GM12878 (cell line): Measurements from ENCODE around the gene PHF23. TPM values are rescaled to one million over a fixed set of nuclear protein-coding genes. Genes with fewer than 3 reads are reported as not detected.

Experiments used
- ATAC-seq: fragments of 200-7000 bp; cut with Tn5 transposase; 3 replicates; pipeline ENCODE4 v1.9.1; 2020; ENCODE audit warnings: mild to moderate bottlenecking, moderate library complexity
- BruUV-seq: library from RNA; stranded (reverse); fragments of 400-500 nt; replicated peaks from 2 replicates; lab custom pipeline; 2021; lab: Mats Ljungman, UMichigan
- CTCF ChIA-PET: fragments of 300-600 bp; sonication (Branson Sonifier 250); formaldehyde crosslinking; extraction: SDS; loops from one replicate; lab custom pipeline; 2021; ENCODE audit warnings: inconsistent platforms; lab: Yijun Ruan, JAX
- POLR2A ChIA-PET: fragments of 350-600 bp; formaldehyde crosslinking; extraction: SDS; loops from one replicate; lab custom pipeline; 2021; ENCODE audit warnings: inconsistent platforms; lab: Charles Lee
- RAD21 ChIA-PET: fragments of 300-600 bp; sonication (Branson Sonifier 250); formaldehyde crosslinking; loops from one replicate; lab custom pipeline; 2023; ENCODE audit warnings: antibody characterized with exemption; ENCODE audit not compliant: unreplicated experiment; lab: Charles Lee
- SMC1A ChIA-PET: fragments of 300-600 bp; sonication (Branson Sonifier 250); formaldehyde crosslinking; loops from one replicate; lab custom pipeline; 2023; ENCODE audit not compliant: unreplicated experiment, uncharacterized antibody; lab: Charles Lee
- DNase-seq: peaks from one replicate; pipeline ENCODE4 v3.0.0-alpha.2; 2011; ENCODE audit warnings: low read depth, low spot score
- FAIRE-seq: peaks from 3 replicates; lab custom pipeline; 2011; peaks lifted over from hg19 to GRCh38; lab: Jason Lieb, UNC
- H2AFZ ChIP-seq: 2 replicates; pipeline ENCODE4 v1.6.0; 2011; ENCODE audit warnings: low read depth, low read length, control low read depth; ENCODE audit not compliant: control insufficient read depth
- H3K27ac ChIP-seq: 2 replicates; pipeline ENCODE4 v1.5.1; 2011; ENCODE audit warnings: control low read depth; ENCODE audit not compliant: control insufficient read depth, insufficient read depth
- H3K27me3 ChIP-seq, 2 experiments: replicated peaks in 1 of 2; 2 replicates each; pipeline versions ENCODE4 v1.6.0 to v1.6.1; 2011; ENCODE audit warnings: low read length in 1 of 2; ENCODE audit not compliant: control insufficient read depth in 2 of 2, insufficient read depth in 2 of 2
- H3K36me3 ChIP-seq, 2 experiments: 2 replicates each; pipeline ENCODE4 v1.5.1; 2011; ENCODE audit warnings: low read length in 1 of 2; ENCODE audit not compliant: control insufficient read depth in 2 of 2, insufficient read depth in 2 of 2
- H3K4me1 ChIP-seq: 2 replicates; pipeline ENCODE4 v1.6.1; 2011; ENCODE audit warnings: mild to moderate bottlenecking, low read length, moderate library complexity, mixed read lengths; ENCODE audit not compliant: control insufficient read depth, insufficient read depth
- H3K4me2 ChIP-seq: 2 replicates; pipeline ENCODE4 v1.6.0; 2011; ENCODE audit warnings: control low read depth; ENCODE audit not compliant: control insufficient read depth, insufficient read depth
- H3K4me3 ChIP-seq: fragments of 200-600 bp; sonication (generic); 2 replicates; pipeline ENCODE4 v1.5.1; 2016
- H3K79me2 ChIP-seq: 2 replicates; pipeline ENCODE4 v1.6.0; 2011; ENCODE audit warnings: low read length; ENCODE audit not compliant: control insufficient read depth, insufficient read depth
- H3K9ac ChIP-seq: 2 replicates; pipeline ENCODE4 v1.8.0; 2011; ENCODE audit warnings: low read length, control low read depth, mixed read lengths; ENCODE audit not compliant: control insufficient read depth, insufficient read depth
- H3K9me3 ChIP-seq: replicated peaks from 3 replicates; pipeline ENCODE4 v1.5.1; 2011; ENCODE audit warnings: mild to moderate bottlenecking, low read length; ENCODE audit not compliant: control insufficient read depth, insufficient read depth
- H4K20me1 ChIP-seq: 2 replicates; pipeline ENCODE4 v1.6.0; 2011; ENCODE audit not compliant: control insufficient read depth, insufficient read depth
- BCL11A ChIP-seq: IDR thresholded peaks from 2 replicates; pipeline ENCODE4 v1.6.1; 2011; ENCODE audit warnings: low read depth, low read length
- CBX3 ChIP-seq: fragments of 200-600 bp; sonication (generic); IDR thresholded peaks from 2 replicates; pipeline ENCODE4 v1.6.1; 2016; ENCODE audit warnings: low read depth, borderline replicate concordance
- EED ChIP-seq: sonication (generic); IDR thresholded peaks from 2 replicates; pipeline ENCODE4 v1.6.1; 2016; ENCODE audit warnings: antibody characterized with exemption, low read depth
- EZH2 ChIP-seq: IDR thresholded peaks from 2 replicates; pipeline ENCODE4 v1.6.1; 2012; ENCODE audit warnings: low read depth, mild to moderate bottlenecking, control low read depth, inconsistent platforms, low read length, borderline replicate concordance; ENCODE audit not compliant: control insufficient read depth
- FOXK2 ChIP-seq: fragments of 450-650 bp; IDR thresholded peaks from 2 replicates; pipeline ENCODE4 v1.6.1; 2017; ENCODE audit warnings: mild to moderate bottlenecking, moderate library complexity
- IKZF2 ChIP-seq, 2 experiments: fragments of 450-650 bp; IDR thresholded peaks; 2 replicates each; pipeline ENCODE4 v1.6.1; 2017; ENCODE audit warnings: mild to moderate bottlenecking in 2 of 2, moderate library complexity in 2 of 2
- MTA3 ChIP-seq: IDR thresholded peaks from 2 replicates; pipeline ENCODE4 v1.6.1; 2012; ENCODE audit warnings: low read length, inconsistent platforms, borderline replicate concordance
- MYB ChIP-seq: fragments of 150-350 bp; IDR thresholded peaks from 2 replicates; pipeline ENCODE4 v1.6.1; 2014; ENCODE audit warnings: mild to moderate bottlenecking, low read depth, low read length, borderline replicate concordance
- NBN ChIP-seq: fragments of 450-650 bp; IDR thresholded peaks from 2 replicates; pipeline ENCODE4 v1.6.1; 2016
- NFIC ChIP-seq: IDR thresholded peaks from 2 replicates; pipeline ENCODE4 v1.6.1; 2012; ENCODE audit warnings: low read depth, mild to moderate bottlenecking, inconsistent platforms, low read length, moderate library complexity
- PRDM15 ChIP-seq: fragments of 450-650 bp; formaldehyde crosslinking; IDR thresholded peaks from 2 replicates; pipeline ENCODE4 v1.4.0; 2020; ENCODE audit warnings: mild to moderate bottlenecking, moderate library complexity
- RUNX3 ChIP-seq: IDR thresholded peaks from 2 replicates; pipeline ENCODE4 v1.6.1; 2012; ENCODE audit warnings: low read length, inconsistent platforms
- SMARCA5 ChIP-seq: fragments of 450-650 bp; IDR thresholded peaks from 2 replicates; pipeline ENCODE4 v1.6.1; 2017; ENCODE audit warnings: mild to moderate bottlenecking
- SPI1 ChIP-seq: IDR thresholded peaks from 2 replicates; pipeline ENCODE4 v1.6.1; 2011; ENCODE audit warnings: low read depth, mild to moderate bottlenecking, low read length, moderate library complexity, borderline replicate concordance; ENCODE audit not compliant: insufficient read depth
- STAT1 ChIP-seq: fragments of 450-650 bp; conservative IDR thresholded peaks from 2 replicates; pipeline ENCODE4 v1.6.1; 2014; ENCODE audit warnings: antibody characterized with exemption, mild to moderate bottlenecking
- STAT3 ChIP-seq: IDR thresholded peaks from 2 replicates; pipeline ENCODE4 v1.6.1; 2011; ENCODE audit warnings: low read depth, low read length, improper control_type of control experiment
- TCF12 ChIP-seq: IDR thresholded peaks from 2 replicates; pipeline ENCODE4 v1.6.1; 2011; ENCODE audit warnings: low read depth, mild to moderate bottlenecking, low read length
- USF2 ChIP-seq: IDR thresholded peaks from 2 replicates; pipeline ENCODE4 v1.6.1; 2011; ENCODE audit warnings: low read depth, low read length, improper control_type of control experiment, borderline replicate concordance
- ZNF207 ChIP-seq: fragments of 450-650 bp; IDR thresholded peaks from 2 replicates; pipeline ENCODE4 v1.6.1; 2014; ENCODE audit warnings: antibody characterized with exemption, mild to moderate bottlenecking, borderline replicate concordance
- WGBS: methylation state at CpG from one replicate; pipeline ENCODE4 v1.1.6; 2016; ENCODE audit warnings: low lambda C conversion rate; ENCODE audit not compliant: insufficient replicate concordance, insufficient coverage; ENCODE audit errors: missing lambda C conversion rate; 5-methylcytosine and 5-hydroxymethylcytosine counted together
- in situ Hi-C: fragments of 300-500 bp; cut with MboI; formaldehyde crosslinking; loops from 9 replicates; pipeline ENCODE4 v1.14.3; 2018; ENCODE audit warnings: mixed read lengths
- intact Hi-C: fragments of 100-400 bp; cut with micrococcal nuclease; formaldehyde crosslinking; loops from one replicate; pipeline ENCODE4 v1.14.2; 2022; ENCODE audit not compliant: unreplicated experiment
- polyA plus RNA-seq, 11 experiments: library from polyadenylated mRNA; depleted of rRNA in 4 of 11; unstranded in 6 of 11; stranded (reverse) in 5 of 11; fragments of >200 nt; fragmentation: Nextera tagmentation in 4 of 11; fragmentation: Illumina TruSeq in 1 of 11; extraction: Ambion mirVana in 4 of 11; extraction: Trizol in 1 of 11; gene quantifications; 1 replicate in 1 of 11; 2 replicates in 10 of 11; pipeline versions ENCODE4 v1.2.1 to v1.2.3, GENCODE V29; 2011 to 2016; ENCODE audit warnings: inconsistent platforms in 2 of 11, missing spikeins in 2 of 11, low read depth in 1 of 11
- total RNA-seq, 4 experiments: library from RNA; depleted of rRNA in 3 of 4; stranded (reverse); fragments of >200 nt in 3 of 4; fragmentation: Illumina TruSeq in 1 of 4; extraction: Trizol in 1 of 4; gene quantifications; 2 replicates each; pipeline versions ENCODE4 v1.2.1 to v1.2.3, GENCODE V29; 2013 to 2021

PHF23 gene
- total and polyA plus RNA-seq, 10 of the 15 experiments (the other 5 are each of a cell fraction or from before 2014, with no cell fraction given): 8.2 to 84.8 (median 32.6) TPM

- no peak for TF ChIP-seq PRDM15 (CRISPR knock-in tag)
- TF ChIP-seq STAT1: no peak
- TF ChIP-seq USF2: no peak
Observed at GRCh38 chr17:7241090-7241733, 2.0 kb upstream of the PHF23 start (continued).

DNA sequence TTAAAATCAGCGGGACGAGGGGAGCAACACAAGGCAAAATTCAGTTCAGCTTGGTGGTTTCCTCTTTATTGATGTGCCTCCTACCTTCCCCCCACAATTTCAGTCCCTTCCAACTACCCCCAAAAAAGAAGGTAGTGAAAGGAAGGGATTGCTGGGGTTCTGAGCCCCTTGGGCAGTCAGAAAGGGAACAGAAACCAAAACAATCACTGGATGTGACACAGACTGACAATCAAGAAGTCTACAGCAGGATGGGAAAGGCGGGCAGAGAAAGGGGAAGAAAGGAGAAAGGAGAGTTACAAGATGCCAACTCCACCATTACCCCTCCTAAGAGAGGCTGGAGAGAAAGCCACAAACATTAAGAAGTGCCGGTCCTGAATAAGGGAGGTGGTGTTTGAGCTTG is 1.1 kb upstream of the PHF23 start:
- in situ Hi-C loops: no loop called here
- intact Hi-C loops: loop anchor here (5.0 kb wide), 1 partner anchor 67 kb away; the partner anchor contains the start of gene EIF5A
- RAD21 ChIA-PET: interaction anchor here (2.0 to 6.3 kb wide), 2 partner anchors 9 to 20 kb away, joined by 9 to 51 read pairs; partner anchors contain the start of genes ACADVL and DLG4
- Histone ChIP-seq H3K9ac (peak overlapping the region; percentile 93), H2AFZ (no peak overlapping the region), H3K79me2 (peaks cover 47% of the 10 kb centered on the region), H3K27ac (peak overlapping the region; percentile 67), H3K27me3 (no peaks in the 10 kb centered on the region), H3K4me2 (peak overlapping the region; percentile 94), H4K20me1 (no peaks in the 10 kb centered on the region), H3K4me3 (peak overlapping the region; percentile 83), H3K9me3 (no peaks in the 10 kb centered on the region), H3K36me3 (peaks cover 10 to 20% of the 10 kb centered on the region in 2 experiments), H3K4me1 (peaks cover 21% of the 10 kb centered on the region)
- BruUV-seq: no TSS peak
- 11% methylated on average over 4 of the region's 4 CpGs for WGBS
- CTCF ChIA-PET: interaction anchor here (1.3 to 6.0 kb wide), 2 partner anchors 20 to 26 kb away, joined by 3 to 70 read pairs; partner anchors contain the start of genes ACADVL and DLG4
- ATAC-seq (no peak), FAIRE-seq (no peak), DNase-seq (no peak)
- POLR2A ChIA-PET: interaction anchor here (1.3 to 7.3 kb wide), 3 partner anchors 10 to 20 kb away, joined by 3 to 99 read pairs (median 43); partner anchors contain the start of genes ACADVL, CTDNEP1, DLG4 and ELP5
- TF ChIP-seq FOXK2 (no peak), NFIC (0 out of 2 replicates have a peak, but pooled peaks have one; percentile 17), MYB (no peak), SMARCA5 (no peak), SPI1 (peak; percentile 73), ZNF207 (no peak), CBX3 (no peak), EZH2 (no peak), STAT3 (no peak), IKZF2 (IDR thresholded peaks at IDR 0.05) (peak in 1 of 2 experiments; percentile 19; a peak in 1 of 4 replicates), RUNX3 (0 out of 2 replicates have a peak, but pooled peaks have one; percentile 3), NBN (no peak), EED (peak; percentile 67), MTA3 (no peak; the same call in 1 of the 2 replicates), BCL11A (no peak), TCF12 (no peak)
- SMC1A ChIA-PET: interaction anchor here (3.6 to 4.3 kb wide), 2 partner anchors 10 to 20 kb away, joined by 26 to 34 read pairs; partner anchors contain the start of genes ACADVL, CTDNEP1, DLG4 and ELP5
